Measurements from ENCODE around the gene SAE1.

DNA sequence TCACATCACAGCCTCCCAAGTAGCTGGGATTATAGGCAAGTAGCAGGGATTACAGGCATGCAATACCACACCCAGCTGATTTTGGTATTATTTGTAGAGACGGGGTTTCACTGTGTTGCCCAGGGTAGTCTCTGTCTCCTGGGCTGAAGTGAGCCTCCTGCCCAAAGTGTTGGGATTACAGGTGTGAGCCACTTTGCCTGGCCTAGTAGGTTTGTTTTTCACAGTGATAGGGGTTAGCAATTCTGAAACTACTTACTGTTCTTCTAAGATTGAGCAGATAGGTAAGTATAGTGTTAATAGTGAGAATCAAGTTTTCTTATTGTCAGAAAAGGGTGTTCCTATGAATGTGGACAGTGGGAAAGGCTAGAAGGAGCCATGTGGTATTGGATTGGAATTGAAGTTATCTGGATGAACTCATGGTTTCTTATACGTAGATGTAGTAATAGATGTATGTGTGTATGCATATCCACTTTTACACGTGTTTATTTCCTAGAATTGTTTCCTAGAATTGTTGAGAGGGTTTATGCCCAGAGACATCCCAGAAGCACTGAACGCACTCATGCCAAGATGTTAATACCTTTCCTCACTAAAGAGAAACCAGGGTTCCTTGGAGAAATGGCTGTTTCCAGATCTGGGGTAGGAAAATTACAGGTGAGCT, 49.1 kb downstream of the SAE1 start:
- no peak for TF ChIP-seq POLR2AphosphoS5 (IDR thresholded peaks at IDR 0.05; ENCODE audit: low read depth)
- no peak for TF ChIP-seq CTCF (conservative IDR thresholded peaks at IDR 0.05; ENCODE audit: low read depth in 2 of 2)

Data from GM23338 (cell line).